ENCODE measurements around the gene HOXB3.

HOXB3 gene

GRCh38 chr17:48575673-48576478, 14.2 kb downstream of the HOXB3 start:
- TF ChIP-seq ZNF565 (CRISPR knock-in tag; conservative IDR thresholded peaks at IDR 0.05; ENCODE audit: low read depth): no peak
- no peak for TF ChIP-seq ISL1 (CRISPR knock-in tag; IDR thresholded peaks at IDR 0.05)
- TF ChIP-seq BACH2 (CRISPR knock-in tag; IDR thresholded peaks at IDR 0.05; ENCODE audit: borderline replicate concordance): no peak
- TF ChIP-seq ZC3H10 (CRISPR knock-in tag; IDR thresholded peaks at IDR 0.05): no peak
- no peak for TF ChIP-seq CSRNP3 (CRISPR knock-in tag; IDR thresholded peaks at IDR 0.05)
- no peak for TF ChIP-seq ZFP30 (CRISPR knock-in tag; IDR thresholded peaks at IDR 0.05)
- TF ChIP-seq POU6F1 (CRISPR knock-in tag; IDR thresholded peaks at IDR 0.05; ENCODE audit: borderline replicate concordance, low read depth): no peak
- no peak for ATAC-seq

- ATAC-seq: no peak
- TF ChIP-seq ZNF70 (CRISPR knock-in tag; IDR thresholded peaks at IDR 0.05) (no peak), TCF4 (CRISPR knock-in tag; IDR thresholded peaks at IDR 0.05; ENCODE audit: borderline replicate concordance) (no peak), TSHZ2 (CRISPR knock-in tag; IDR thresholded peaks at IDR 0.05) (no peak), PPARA (CRISPR knock-in tag; IDR thresholded peaks at IDR 0.05; ENCODE audit: borderline replicate concordance) (no peak)
Measured at GRCh38 chr17:48575066-48575582, 14.9 kb downstream of the HOXB3 start.

- no peak for ATAC-seq
- no peak for TF ChIP-seq ZFP3 (CRISPR knock-in tag; IDR thresholded peaks at IDR 0.05)
- no peak for TF ChIP-seq RARB (CRISPR knock-in tag; IDR thresholded peaks at IDR 0.05)
- TF ChIP-seq SNAI2 (CRISPR knock-in tag; IDR thresholded peaks at IDR 0.05): no peak
- TF ChIP-seq CREB5 (CRISPR knock-in tag; IDR thresholded peaks at IDR 0.05; ENCODE audit: low read depth): no peak
- TF ChIP-seq CSRNP3 (CRISPR knock-in tag; IDR thresholded peaks at IDR 0.05): no peak
- no peak for TF ChIP-seq OSR1 (CRISPR knock-in tag; IDR thresholded peaks at IDR 0.05)
- no peak for TF ChIP-seq GLIS3 (CRISPR knock-in tag; IDR thresholded peaks at IDR 0.05)
- TF ChIP-seq TCF4 (CRISPR knock-in tag; IDR thresholded peaks at IDR 0.05; ENCODE audit: borderline replicate concordance): no peak
- no peak for TF ChIP-seq ZNF8 (CRISPR knock-in tag; IDR thresholded peaks at IDR 0.05)
- TF ChIP-seq POU6F1 (CRISPR knock-in tag; IDR thresholded peaks at IDR 0.05; ENCODE audit: borderline replicate concordance, low read depth): no peak
- no peak for TF ChIP-seq ZNF565 (CRISPR knock-in tag; conservative IDR thresholded peaks at IDR 0.05; ENCODE audit: low read depth)
- no peak for TF ChIP-seq TOX (CRISPR knock-in tag; IDR thresholded peaks at IDR 0.05; ENCODE audit: borderline replicate concordance)
- no peak for TF ChIP-seq CSDC2 (CRISPR knock-in tag; IDR thresholded peaks at IDR 0.05)
- TF ChIP-seq ESRRG (CRISPR knock-in tag; IDR thresholded peaks at IDR 0.05): no peak
- no peak for TF ChIP-seq ARNTL (CRISPR knock-in tag; IDR thresholded peaks at IDR 0.05; ENCODE audit: borderline replicate concordance, low read depth)
- TF ChIP-seq BACH2 (CRISPR knock-in tag; IDR thresholded peaks at IDR 0.05; ENCODE audit: borderline replicate concordance): no peak
- no peak for TF ChIP-seq ZFP30 (CRISPR knock-in tag; IDR thresholded peaks at IDR 0.05)
- TF ChIP-seq TSHZ2 (CRISPR knock-in tag; IDR thresholded peaks at IDR 0.05): no peak
Measured at GRCh38 chr17:48574505-48575065, 15.5 kb downstream of the HOXB3 start.

All from SK-N-SH treated with all-trans-retinoic acid at 6 μM for 48 hours (cell line).